Gastrocnemius medialis (tissue), 4 donors: ENCODE results near the gene ILK. TPM values are rescaled to one million over a fixed set of nuclear protein-coding genes. Genes with fewer than 3 reads are reported as not detected.
A peak's percentile ranks its signal among the peaks of the same experiment; 100 is the strongest.

Experiments
- ATAC-seq, 2 donors: fragments of 150-250 bp; one replicate each; pipeline ENCODE4 v1.9.1; 2016
- DNase-seq, 2 donors: peaks; one replicate each; pipeline ENCODE4 v3.0.0-alpha.2; 2019
- H3K27ac ChIP-seq, 4 donors: fragments of 200-600 bp; sonication (generic); 1 replicate in 1 of 4; 2 replicates in 3 of 4; pipeline ENCODE4 v1.5.1; 2016 to 2018; ENCODE audit warnings: mild to moderate bottlenecking in 2 of 4, moderate library complexity in 1 of 4
- H3K27me3 ChIP-seq, 3 donors: fragments of 200-600 bp; sonication (generic) in 2 of 3; 1 replicate in 1 of 3; 2 replicates in 2 of 3; pipeline versions ENCODE4 v1.5.1 to v1.6.0; 2016 to 2019; ENCODE audit warnings: mild to moderate bottlenecking in 1 of 3, moderate library complexity in 1 of 3
- H3K36me3 ChIP-seq, 2 donors: fragments of 200-600 bp; sonication (generic) in 1 of 2; one replicate each; pipeline ENCODE4 v1.5.1; 2017 to 2018
- H3K4me1 ChIP-seq, 2 donors: fragments of 200-600 bp; sonication (generic) in 1 of 2; one replicate each; pipeline ENCODE4 v1.5.1; 2016 to 2017; ENCODE audit warnings: mild to moderate bottlenecking in 2 of 2
- H3K4me3 ChIP-seq, 4 donors: fragments of 200-600 bp; sonication (generic) in 3 of 4; 1 replicate in 1 of 4; 2 replicates in 3 of 4; pipeline ENCODE4 v1.5.1; 2016 to 2019; ENCODE audit warnings: mild to moderate bottlenecking in 2 of 4
- H3K9me3 ChIP-seq, 3 donors: fragments of 200-600 bp; sonication (generic) in 2 of 3; 1 replicate in 1 of 3; 2 replicates in 2 of 3; pipeline ENCODE4 v1.5.1; 2016 to 2019
- CTCF ChIP-seq, 5 experiments: fragments of 450-650 bp in 3 of 5; fragments of 200-600 bp in 2 of 5; sonication (generic) in 2 of 5; IDR thresholded peaks in 4 of 5; conservative IDR thresholded peaks in 1 of 5; 1 replicate in 4 of 5; 2 replicates in 1 of 5; pipeline ENCODE4 v1.5.1; 2016 to 2019; ENCODE audit warnings: antibody characterized with exemption in 5 of 5, mild to moderate bottlenecking in 3 of 5, moderate library complexity in 3 of 5
- POLR2A ChIP-seq, 2 donors: fragments of 450-650 bp; IDR thresholded peaks; one replicate each; pipeline ENCODE4 v1.6.1; 2017; ENCODE audit warnings: antibody characterized with exemption in 2 of 2, mild to moderate bottlenecking in 2 of 2, moderate library complexity in 2 of 2
- in situ Hi-C, 4 donors: fragments of 200-750 bp; cut with MboI; loops; one replicate each; pipeline versions ENCODE4 v1.15.0 to v1.8.0; 2017; ENCODE audit warnings: low sequenced_read_pairs in 4 of 4
- intact Hi-C: fragments of 100-400 bp; cut with DNase I; formaldehyde crosslinking; loops from one replicate; pipeline ENCODE4 v1.15.1; 2023; ENCODE audit warnings: low total_unique reads
- total RNA-seq, 4 donors: library from RNA; depleted of rRNA; stranded (reverse); fragments of >200 nt; gene quantifications; one replicate each; pipeline versions ENCODE4 v1.1.0 to v1.2.3, GENCODE V29; 2016

ILK gene
- total RNA-seq, 4 donors from 2014 or later: 48.3 to 113 (median 70.5) TPM

- H3K36me3 ChIP-seq: no peaks in the 10 kb centered on the region
- H3K4me3 ChIP-seq: peak within 1 kb of the TSS; percentile 43 to 48 (median 47)
- H3K9me3 ChIP-seq: no peaks in the 10 kb centered on the region
- in situ Hi-C loops: no loop called here
- TF ChIP-seq CTCF (IDR thresholded peaks at IDR 0.05 in 4 of 5, conservative IDR thresholded peaks at IDR 0.05 in 1 of 5) (no peak), POLR2A (IDR thresholded peaks at IDR 0.05) (no peak)
- intact Hi-C loops: no loop called here
- no peak for DNase-seq
- peak within 1 kb of the TSS; percentile 68 to 71 (median 70) for H3K27ac ChIP-seq
- H3K27me3 ChIP-seq: peaks cover 18 to 28% (median 23%) of the 10 kb centered on the region in 3 donors
- peaks cover 0 to 4% of the 10 kb centered on the region in 2 donors for H3K4me1 ChIP-seq
- no peak for ATAC-seq
Measured at GRCh38 chr11:6655790-6656583, 52.4 kb downstream of the ILK start, which contains the start of gene DCHS1. DCHS1 (minus strand) TSS chr11:6655809; CDS start chr11:6641613, 14,196 bp downstream.

DNA sequence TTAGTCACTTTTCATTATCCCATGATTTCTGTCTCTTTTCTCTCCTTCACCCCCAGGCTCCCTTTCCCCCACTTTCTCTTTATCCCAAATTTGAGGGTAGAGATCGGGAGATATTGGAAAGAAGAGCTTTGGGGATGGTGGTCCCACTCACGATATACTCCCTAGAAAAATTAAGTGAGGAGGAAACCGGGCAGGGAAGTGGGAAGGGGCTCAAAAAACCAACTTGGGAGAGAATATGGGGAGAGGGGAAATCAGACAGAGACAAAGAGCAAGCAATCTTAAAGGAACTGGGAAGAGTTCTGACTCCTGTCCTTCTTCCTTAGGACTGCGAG is 53.0 kb downstream of the ILK start:
- peaks cover 0 to 4% of the 10 kb centered on the region in 2 donors for H3K4me1 ChIP-seq
- peak overlapping the region in 3 of 4 donors; percentile 65 to 70 (median 66) for H3K27ac ChIP-seq
- DNase-seq (no peak), ATAC-seq (no peak)
- H3K4me3 ChIP-seq: no peak overlapping the region
- H3K36me3 ChIP-seq: no peaks in the 10 kb centered on the region
- H3K27me3 ChIP-seq: peaks cover 18 to 28% (median 23%) of the 10 kb centered on the region in 3 donors
- in situ Hi-C loops (no loop called here), intact Hi-C loops (no loop called here)
- no peaks in the 10 kb centered on the region for H3K9me3 ChIP-seq
- TF ChIP-seq CTCF (IDR thresholded peaks at IDR 0.05 in 4 of 5, conservative IDR thresholded peaks at IDR 0.05 in 1 of 5) (no peak), POLR2A (IDR thresholded peaks at IDR 0.05) (no peak)

GRCh38 chr11:6656936-6657335 is 53.4 kb downstream of the ILK start:
- H3K4me3 ChIP-seq: no peak overlapping the region
- in situ Hi-C loops (no loop called here), intact Hi-C loops (no loop called here)
- no peaks in the 10 kb centered on the region for H3K36me3 ChIP-seq
- DNase-seq (no peak), ATAC-seq (no peak)
- H3K27me3 ChIP-seq: peaks cover 18 to 28% (median 23%) of the 10 kb centered on the region in 3 donors
- H3K9me3 ChIP-seq: no peaks in the 10 kb centered on the region
- no peak for TF ChIP-seq CTCF (IDR thresholded peaks at IDR 0.05 in 4 of 5, conservative IDR thresholded peaks at IDR 0.05 in 1 of 5)
- TF ChIP-seq POLR2A (IDR thresholded peaks at IDR 0.05): no peak
- peaks cover 0 to 4% of the 10 kb centered on the region in 2 donors for H3K4me1 ChIP-seq
- no peak overlapping the region for H3K27ac ChIP-seq

GRCh38 chr11:6657346-6657745 is 53.8 kb downstream of the ILK start:
- H3K4me1 ChIP-seq: peaks cover 0 to 4% of the 10 kb centered on the region in 2 donors
- no peak for DNase-seq
- intact Hi-C loops (no loop called here), in situ Hi-C loops (no loop called here)
- H3K27me3 ChIP-seq: peaks cover 18 to 28% (median 23%) of the 10 kb centered on the region in 3 donors
- H3K36me3 ChIP-seq: no peaks in the 10 kb centered on the region
- no peak overlapping the region for H3K4me3 ChIP-seq
- no peak for TF ChIP-seq POLR2A (IDR thresholded peaks at IDR 0.05)
- no peak for TF ChIP-seq CTCF (IDR thresholded peaks at IDR 0.05 in 4 of 5, conservative IDR thresholded peaks at IDR 0.05 in 1 of 5)
- ATAC-seq: no peak
- H3K27ac ChIP-seq: no peak overlapping the region
- H3K9me3 ChIP-seq: no peaks in the 10 kb centered on the region
